Neuronal stem cell (in vitro differentiated cells): Measurements from ENCODE around the gene PCYOX1L.

ENCODE experiments used
- DNase-seq: peaks from one replicate; pipeline ENCODE4 v3.0.0-alpha.2; 2013; ENCODE audit warnings: low spot score
- H2AFZ ChIP-seq: one replicate; pipeline ENCODE4 v1.6.1; 2013; ENCODE audit warnings: mild to moderate bottlenecking, low read length, inconsistent platforms
- H2AK5ac ChIP-seq: 2 replicates; pipeline ENCODE4 v1.6.1; 2013; ENCODE audit warnings: low read depth, mild to moderate bottlenecking, inconsistent platforms, low read length, moderate library complexity, mixed read lengths
- H2BK120ac ChIP-seq: 2 replicates; pipeline ENCODE4 v1.6.1; 2013; ENCODE audit warnings: low read depth, mild to moderate bottlenecking, inconsistent platforms, low read length, moderate library complexity, mixed read lengths
- H2BK12ac ChIP-seq: one replicate; pipeline ENCODE4 v1.6.1; 2013; ENCODE audit warnings: low read length, inconsistent platforms
- H2BK15ac ChIP-seq: 2 replicates; pipeline ENCODE4 v1.6.1; 2013; ENCODE audit warnings: mild to moderate bottlenecking, low read length, inconsistent platforms, mixed read lengths
- H2BK5ac ChIP-seq: one replicate; pipeline ENCODE4 v1.6.1; 2013; ENCODE audit warnings: inconsistent platforms, mild to moderate bottlenecking, low read length, moderate library complexity
- H3K14ac ChIP-seq: one replicate; pipeline ENCODE4 v1.6.1; 2013; ENCODE audit warnings: low read length, inconsistent platforms
- H3K18ac ChIP-seq: 2 replicates; pipeline ENCODE4 v1.6.1; 2013; ENCODE audit warnings: low read length, inconsistent platforms
- H3K23ac ChIP-seq: 2 replicates; pipeline ENCODE4 v1.6.1; 2013; ENCODE audit warnings: low read depth, mild to moderate bottlenecking, mixed read lengths, low read length, inconsistent platforms; ENCODE audit not compliant: poor library complexity
- H3K27ac ChIP-seq: replicated peaks from 3 replicates; pipeline ENCODE4 v1.5.1; 2013; ENCODE audit warnings: low read length, inconsistent platforms
- H3K27me3 ChIP-seq, 3 experiments: 2 replicates each; pipeline ENCODE4 v1.6.1; 2013; ENCODE audit warnings: low read length in 3 of 3, mild to moderate bottlenecking in 2 of 3, inconsistent platforms in 1 of 3, low read depth in 1 of 3, mixed read lengths in 1 of 3, moderate library complexity in 1 of 3; ENCODE audit not compliant: control insufficient read depth in 3 of 3, insufficient read depth in 3 of 3
- H3K36me3 ChIP-seq, 2 donors: replicated peaks in 1 of 2; 2 replicates each; pipeline ENCODE4 v1.6.1; 2013; ENCODE audit warnings: low read length in 2 of 2; ENCODE audit not compliant: control insufficient read depth in 2 of 2, insufficient read depth in 2 of 2
- H3K4ac ChIP-seq: 2 replicates; pipeline ENCODE4 v1.6.1; 2013; ENCODE audit warnings: inconsistent platforms, mild to moderate bottlenecking, low read length, moderate library complexity
- H3K4me1 ChIP-seq, 2 donors: 1 replicate in 1 of 2; 2 replicates in 1 of 2; pipeline ENCODE4 v1.6.1; 2013; ENCODE audit warnings: low read length in 2 of 2, low read depth in 1 of 2; ENCODE audit not compliant: control insufficient read depth in 2 of 2, insufficient read depth in 1 of 2
- H3K4me2 ChIP-seq: one replicate; pipeline ENCODE4 v1.6.1; 2013; ENCODE audit warnings: mild to moderate bottlenecking, low read length, inconsistent platforms; ENCODE audit not compliant: insufficient read depth, poor library complexity, severe bottlenecking
- H3K4me3 ChIP-seq, 2 donors: 2 replicates each; pipeline ENCODE4 v1.5.1; 2013; ENCODE audit warnings: low read length in 2 of 2, mild to moderate bottlenecking in 2 of 2, inconsistent platforms in 1 of 2, moderate library complexity in 1 of 2
- H3K79me1 ChIP-seq: one replicate; pipeline ENCODE4 v1.6.1; 2013; ENCODE audit warnings: low read depth, mild to moderate bottlenecking, inconsistent platforms, low read length, moderate library complexity
- H3K9ac ChIP-seq: one replicate; pipeline ENCODE4 v1.6.1; 2013; ENCODE audit warnings: mild to moderate bottlenecking, low read depth, low read length, inconsistent platforms; ENCODE audit not compliant: poor library complexity
- H3K9me3 ChIP-seq, 2 donors: replicated peaks in 1 of 2; 2 replicates each; pipeline versions ENCODE3 to v1.6.1; 2013; ENCODE audit warnings: low read length in 2 of 2, mild to moderate bottlenecking in 2 of 2, inconsistent platforms in 1 of 2, low read depth in 1 of 2, mixed read lengths in 1 of 2, moderate library complexity in 1 of 2; ENCODE audit not compliant: control insufficient read depth in 2 of 2, insufficient read depth in 1 of 2
- H4K8ac ChIP-seq: one replicate; pipeline ENCODE4 v1.6.1; 2013; ENCODE audit warnings: low read depth, mild to moderate bottlenecking, inconsistent platforms, low read length, moderate library complexity
- H4K91ac ChIP-seq: one replicate; pipeline ENCODE4 v1.6.1; 2013; ENCODE audit warnings: low read length, low read depth, mild to moderate bottlenecking, inconsistent platforms; ENCODE audit not compliant: poor library complexity
- WGBS, 2 donors: extraction: QIAGEN DNeasy Blood & Tissue Kit; methylation state at CpG; one replicate each; pipeline ENCODE4 v1.1.7; 2013; ENCODE audit warnings: missing lambda C conversion rate in 2 of 2, mixed read lengths in 1 of 2; ENCODE audit not compliant: insufficient read length in 2 of 2, insufficient replicate concordance in 1 of 2; ENCODE audit errors: extremely low coverage in 2 of 2; 5-methylcytosine and 5-hydroxymethylcytosine counted together

Gene PCYOX1L

GRCh38 chr5:149376711-149377447, 19.0 kb downstream of the PCYOX1L start:
- H3K27me3 ChIP-seq = no peaks in the 10 kb centered on the region

GRCh38 chr5:149378241-149378820, 20.5 kb downstream of the PCYOX1L start:
- Histone ChIP-seq H2AFZ (peak overlapping the region; percentile 74), H3K27me3 (no peaks in the 10 kb centered on the region), H3K9ac (peak overlapping the region; percentile 13), H2BK12ac (no peak overlapping the region), H3K23ac (no peak overlapping the region), H3K79me1 (no peaks in the 10 kb centered on the region), H3K4me2 (no peak overlapping the region), H2AK5ac (peak overlapping the region; percentile 97), H3K36me3 (peaks cover 0 to 2% of the 10 kb centered on the region in 2 donors), H3K4ac (no peak overlapping the region), H2BK120ac (peak overlapping the region; percentile 42), H3K14ac (peak overlapping the region; percentile 47), H2BK5ac (no peak overlapping the region), H2BK15ac (no peak overlapping the region), H3K9me3 (no peaks in the 10 kb centered on the region), H3K4me3 (peak overlapping the region in 1 of 2 donors; percentile 23), H3K4me1 (peaks cover 9 to 16% of the 10 kb centered on the region in 2 donors), H3K18ac (peak overlapping the region; percentile 54), H3K27ac (no peak overlapping the region), H4K8ac (no peak overlapping the region), H4K91ac (no peak overlapping the region)
- no peak for DNase-seq
- no CpG with 5 or more reads among the region's 5 CpGs for WGBS, 2 donors

More at GRCh38 chr5:149376711-149377447, 19.0 kb downstream of the PCYOX1L start:
- no peak overlapping the region for H3K23ac ChIP-seq
- no peak overlapping the region for H3K14ac ChIP-seq
- no peaks in the 10 kb centered on the region for H3K9me3 ChIP-seq
- H2BK120ac ChIP-seq = no peak overlapping the region
- no peak overlapping the region for H3K4me3 ChIP-seq
- no peak overlapping the region for H2BK15ac ChIP-seq
- DNase-seq = no peak
- no peak overlapping the region for H2BK12ac ChIP-seq
- no peak overlapping the region for H2AK5ac ChIP-seq
- no peak overlapping the region for H4K91ac ChIP-seq
- H3K27ac ChIP-seq = no peak overlapping the region
- no peak overlapping the region for H3K18ac ChIP-seq
- no peak overlapping the region for H3K4ac ChIP-seq
- no peak overlapping the region for H3K4me2 ChIP-seq
- peaks cover 0 to 2% of the 10 kb centered on the region in 2 donors for H3K36me3 ChIP-seq
- H3K79me1 ChIP-seq = no peaks in the 10 kb centered on the region
- no peak overlapping the region for H2BK5ac ChIP-seq
- peaks cover 6 to 16% of the 10 kb centered on the region in 2 donors for H3K4me1 ChIP-seq
- H4K8ac ChIP-seq = no peak overlapping the region
- no CpG with 5 or more reads among the region's 7 CpGs for WGBS, 2 donors
- no peak overlapping the region for H2AFZ ChIP-seq
- H3K9ac ChIP-seq = no peak overlapping the region

GRCh38 chr5:149379177-149379761, 21.4 kb downstream of the PCYOX1L start, which contains the start of gene IL17B:
Gene IL17B (minus strand): TSS chr5:149379292. CDS start chr5:149379225, 67 bp downstream.
- H4K91ac ChIP-seq = no peak within 1 kb of the TSS
- WGBS, 2 donors = no CpG with 5 or more reads among the region's 22 CpGs

More at GRCh38 chr5:149379177-149379761, 21.4 kb downstream of the PCYOX1L start, which contains the start of gene IL17B:
- Histone ChIP-seq H3K79me1 (no peaks in the 10 kb centered on the region), H2BK5ac (peak within 1 kb of the TSS; percentile 12), H4K8ac (no peak within 1 kb of the TSS), H3K4ac (no peak within 1 kb of the TSS), H2BK15ac (peak within 1 kb of the TSS; percentile 68), H3K14ac (peak within 1 kb of the TSS; percentile 47), H2AFZ (peak within 1 kb of the TSS; percentile 74), H3K27me3 (no peaks in the 10 kb centered on the region), H3K9ac (peak within 1 kb of the TSS; percentile 13), H3K23ac (no peak within 1 kb of the TSS), H3K36me3 (peaks cover 0 to 2% of the 10 kb centered on the region in 2 donors), H3K4me3 (peak within 1 kb of the TSS in 1 of 2 donors; percentile 23), H2AK5ac (peak within 1 kb of the TSS; percentile 97), H3K4me1 (peaks cover 9 to 16% of the 10 kb centered on the region in 2 donors), H2BK12ac (peak within 1 kb of the TSS; percentile 17), H2BK120ac (peak within 1 kb of the TSS; percentile 42), H3K27ac (no peak within 1 kb of the TSS), H3K18ac (peak within 1 kb of the TSS; percentile 77), H3K9me3 (no peaks in the 10 kb centered on the region), H3K4me2 (no peak within 1 kb of the TSS)
- DNase-seq = no peak
